Astrocyte of the cerebellum (primary cell): Measurements from ENCODE around the gene PSMD3.

ENCODE experiments used
- DNase-seq: peaks from one replicate; pipeline ENCODE4 v3.0.0-alpha.2; 2011; ENCODE audit warnings: low read depth
- H3K4me3 ChIP-seq: 2 replicates; pipeline ENCODE4 v1.5.1; 2011; ENCODE audit warnings: mild to moderate bottlenecking, low read depth, low read length, moderate library complexity
- in situ Hi-C: cut with HindIII; loops from 2 replicates; pipeline ENCODE4 v1.10.0; 2017; ENCODE audit warnings: low sequenced_read_pairs
- TF ChIP-seq, protein P1 (sequence below): IDR thresholded peaks from 2 replicates; pipeline ENCODE4 v1.5.1; 2012; ENCODE audit warnings: low read length, low read depth, moderate library complexity, mild to moderate bottlenecking; ENCODE audit errors: missing control alignments

The PSMD3 gene

DNA sequence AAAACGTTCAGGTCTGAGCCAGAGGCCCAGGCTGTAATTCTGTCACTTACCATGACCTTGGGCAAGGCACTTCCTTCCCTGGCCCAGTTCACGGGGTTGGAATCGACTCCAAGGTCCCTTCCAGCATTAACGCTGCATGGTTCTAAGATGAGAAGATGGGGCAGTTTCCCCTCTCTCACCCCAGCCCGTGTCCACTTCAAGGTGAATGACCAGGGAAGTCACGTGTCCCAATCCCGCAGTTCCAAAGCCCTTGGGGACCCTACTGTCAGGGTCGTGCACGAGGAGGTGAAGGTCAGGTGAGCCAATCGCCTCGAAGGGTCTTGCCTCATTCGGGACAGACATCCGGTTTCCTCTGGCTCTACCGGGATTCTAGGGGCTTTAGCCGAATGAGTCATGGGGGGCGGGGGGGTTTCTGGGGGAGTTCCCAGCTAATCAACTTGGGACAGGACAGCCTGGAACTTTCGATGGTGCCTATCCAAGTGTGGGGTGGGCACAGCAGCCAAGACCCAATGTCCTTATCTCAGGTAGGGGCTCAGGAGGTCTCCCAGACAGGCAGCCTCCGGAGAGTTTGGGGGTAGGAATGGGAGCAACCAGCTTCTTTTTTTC lies 33.9 kb downstream of the PSMD3 start:
- TF ChIP-seq, protein P1, sequence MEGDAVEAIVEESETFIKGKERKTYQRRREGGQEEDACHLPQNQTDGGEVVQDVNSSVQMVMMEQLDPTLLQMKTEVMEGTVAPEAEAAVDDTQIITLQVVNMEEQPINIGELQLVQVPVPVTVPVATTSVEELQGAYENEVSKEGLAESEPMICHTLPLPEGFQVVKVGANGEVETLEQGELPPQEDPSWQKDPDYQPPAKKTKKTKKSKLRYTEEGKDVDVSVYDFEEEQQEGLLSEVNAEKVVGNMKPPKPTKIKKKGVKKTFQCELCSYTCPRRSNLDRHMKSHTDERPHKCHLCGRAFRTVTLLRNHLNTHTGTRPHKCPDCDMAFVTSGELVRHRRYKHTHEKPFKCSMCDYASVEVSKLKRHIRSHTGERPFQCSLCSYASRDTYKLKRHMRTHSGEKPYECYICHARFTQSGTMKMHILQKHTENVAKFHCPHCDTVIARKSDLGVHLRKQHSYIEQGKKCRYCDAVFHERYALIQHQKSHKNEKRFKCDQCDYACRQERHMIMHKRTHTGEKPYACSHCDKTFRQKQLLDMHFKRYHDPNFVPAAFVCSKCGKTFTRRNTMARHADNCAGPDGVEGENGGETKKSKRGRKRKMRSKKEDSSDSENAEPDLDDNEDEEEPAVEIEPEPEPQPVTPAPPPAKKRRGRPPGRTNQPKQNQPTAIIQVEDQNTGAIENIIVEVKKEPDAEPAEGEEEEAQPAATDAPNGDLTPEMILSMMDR, result no peak
- no peak for DNase-seq
- H3K4me3 ChIP-seq, result no peak overlapping the region
- in situ Hi-C loops, result no loop called here

DNA sequence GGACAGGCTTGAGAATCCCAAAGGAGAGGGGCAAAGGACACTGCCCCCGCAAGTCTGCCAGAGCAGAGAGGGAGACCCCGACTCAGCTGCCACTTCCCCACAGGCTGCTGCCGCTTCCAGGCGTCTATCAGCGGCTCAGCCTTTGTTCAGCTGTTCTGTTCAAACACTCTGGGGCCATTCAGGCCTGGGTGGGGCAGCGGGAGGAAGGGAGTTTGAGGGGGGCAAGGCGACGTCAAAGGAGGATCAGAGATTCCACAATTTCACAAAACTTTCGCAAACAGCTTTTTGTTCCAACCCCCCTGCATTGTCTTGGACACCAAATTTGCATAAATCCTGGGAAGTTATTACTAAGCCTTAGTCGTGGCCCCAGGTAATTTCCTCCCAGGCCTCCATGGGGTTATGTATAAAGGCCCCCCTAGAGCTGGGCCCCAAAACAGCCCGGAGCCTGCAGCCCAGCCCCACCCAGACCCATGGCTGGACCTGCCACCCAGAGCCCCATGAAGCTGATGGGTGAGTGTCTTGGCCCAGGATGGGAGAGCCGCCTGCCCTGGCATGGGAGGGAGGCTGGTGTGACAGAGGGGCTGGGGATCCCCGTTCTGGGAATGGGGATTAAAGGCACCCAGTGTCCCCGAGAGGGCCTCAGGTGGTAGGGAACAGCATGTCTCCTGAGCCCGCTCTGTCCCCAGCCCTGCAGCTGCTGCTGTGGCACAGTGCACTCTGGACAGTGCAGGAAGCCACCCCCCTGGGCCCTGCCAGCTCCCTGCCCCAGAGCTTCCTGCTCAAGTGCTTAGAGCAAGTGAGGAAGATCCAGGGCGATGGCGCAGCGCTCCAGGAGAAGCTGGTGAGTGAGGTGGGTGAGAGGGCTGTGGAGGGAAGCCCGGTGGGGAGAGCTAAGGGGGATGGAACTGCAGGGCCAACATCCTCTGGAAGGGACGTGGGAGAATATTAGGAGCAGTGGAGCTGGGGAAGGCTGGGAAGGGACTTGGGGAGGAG lies 34.7 kb downstream of the PSMD3 start, which contains the start of gene CSF3:
Gene CSF3 (plus strand): TSS at position 436 of the 993 bp plus-strand sequence. CDS start 35 bp downstream, at position 471.
- TF ChIP-seq, protein P1, result no peak
- H3K4me3 ChIP-seq, result no peak within 1 kb of the TSS
- no peak for DNase-seq
- in situ Hi-C loops, result no loop called here

DNA sequence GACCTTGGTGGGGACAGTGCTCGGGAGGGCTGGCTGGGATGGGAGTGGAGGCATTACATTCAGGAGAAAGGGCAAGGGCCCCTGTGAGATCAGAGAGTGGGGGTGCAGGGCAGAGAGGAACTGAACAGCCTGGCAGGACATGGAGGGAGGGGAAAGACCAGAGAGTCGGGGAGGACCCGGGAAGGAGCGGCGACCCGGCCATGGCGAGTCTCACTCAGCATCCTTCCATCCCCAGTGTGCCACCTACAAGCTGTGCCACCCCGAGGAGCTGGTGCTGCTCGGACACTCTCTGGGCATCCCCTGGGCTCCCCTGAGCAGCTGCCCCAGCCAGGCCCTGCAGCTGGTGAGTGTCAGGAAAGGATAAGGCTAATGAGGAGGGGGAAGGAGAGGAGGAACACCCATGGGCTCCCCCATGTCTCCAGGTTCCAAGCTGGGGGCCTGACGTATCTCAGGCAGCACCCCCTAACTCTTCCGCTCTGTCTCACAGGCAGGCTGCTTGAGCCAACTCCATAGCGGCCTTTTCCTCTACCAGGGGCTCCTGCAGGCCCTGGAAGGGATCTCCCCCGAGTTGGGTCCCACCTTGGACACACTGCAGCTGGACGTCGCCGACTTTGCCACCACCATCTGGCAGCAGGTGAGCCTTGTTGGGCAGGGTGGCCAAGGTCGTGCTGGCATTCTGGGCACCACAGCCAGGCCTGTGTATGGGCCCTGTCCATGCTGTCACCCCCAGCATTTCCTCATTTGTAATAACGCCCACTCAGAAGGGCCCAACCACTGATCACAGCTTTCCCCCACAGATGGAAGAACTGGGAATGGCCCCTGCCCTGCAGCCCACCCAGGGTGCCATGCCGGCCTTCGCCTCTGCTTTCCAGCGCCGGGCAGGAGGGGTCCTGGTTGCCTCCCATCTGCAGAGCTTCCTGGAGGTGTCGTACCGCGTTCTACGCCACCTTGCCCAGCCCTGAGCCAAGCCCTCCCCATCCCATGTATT lies 35.7 kb downstream of the PSMD3 start:
- DNase-seq, result no peak
- H3K4me3 ChIP-seq, result no peak overlapping the region
- TF ChIP-seq, protein P1, result no peak
- in situ Hi-C loops, result no loop called here

DNA sequence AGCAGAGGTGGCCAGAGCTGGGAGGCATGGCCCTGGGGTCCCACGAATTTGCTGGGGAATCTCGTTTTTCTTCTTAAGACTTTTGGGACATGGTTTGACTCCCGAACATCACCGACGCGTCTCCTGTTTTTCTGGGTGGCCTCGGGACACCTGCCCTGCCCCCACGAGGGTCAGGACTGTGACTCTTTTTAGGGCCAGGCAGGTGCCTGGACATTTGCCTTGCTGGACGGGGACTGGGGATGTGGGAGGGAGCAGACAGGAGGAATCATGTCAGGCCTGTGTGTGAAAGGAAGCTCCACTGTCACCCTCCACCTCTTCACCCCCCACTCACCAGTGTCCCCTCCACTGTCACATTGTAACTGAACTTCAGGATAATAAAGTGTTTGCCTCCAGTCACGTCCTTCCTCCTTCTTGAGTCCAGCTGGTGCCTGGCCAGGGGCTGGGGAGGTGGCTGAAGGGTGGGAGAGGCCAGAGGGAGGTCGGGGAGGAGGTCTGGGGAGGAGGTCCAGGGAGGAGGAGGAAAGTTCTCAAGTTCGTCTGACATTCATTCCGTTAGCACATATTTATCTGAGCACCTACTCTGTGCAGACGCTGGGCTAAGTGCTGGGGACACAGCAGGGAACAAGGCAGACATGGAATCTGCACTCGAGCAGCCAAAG lies 36.9 kb downstream of the PSMD3 start:
- in situ Hi-C loops, result no loop called here
- TF ChIP-seq, protein P1, result no peak
- DNase-seq, result no peak
- H3K4me3 ChIP-seq, result no peak overlapping the region

DNA sequence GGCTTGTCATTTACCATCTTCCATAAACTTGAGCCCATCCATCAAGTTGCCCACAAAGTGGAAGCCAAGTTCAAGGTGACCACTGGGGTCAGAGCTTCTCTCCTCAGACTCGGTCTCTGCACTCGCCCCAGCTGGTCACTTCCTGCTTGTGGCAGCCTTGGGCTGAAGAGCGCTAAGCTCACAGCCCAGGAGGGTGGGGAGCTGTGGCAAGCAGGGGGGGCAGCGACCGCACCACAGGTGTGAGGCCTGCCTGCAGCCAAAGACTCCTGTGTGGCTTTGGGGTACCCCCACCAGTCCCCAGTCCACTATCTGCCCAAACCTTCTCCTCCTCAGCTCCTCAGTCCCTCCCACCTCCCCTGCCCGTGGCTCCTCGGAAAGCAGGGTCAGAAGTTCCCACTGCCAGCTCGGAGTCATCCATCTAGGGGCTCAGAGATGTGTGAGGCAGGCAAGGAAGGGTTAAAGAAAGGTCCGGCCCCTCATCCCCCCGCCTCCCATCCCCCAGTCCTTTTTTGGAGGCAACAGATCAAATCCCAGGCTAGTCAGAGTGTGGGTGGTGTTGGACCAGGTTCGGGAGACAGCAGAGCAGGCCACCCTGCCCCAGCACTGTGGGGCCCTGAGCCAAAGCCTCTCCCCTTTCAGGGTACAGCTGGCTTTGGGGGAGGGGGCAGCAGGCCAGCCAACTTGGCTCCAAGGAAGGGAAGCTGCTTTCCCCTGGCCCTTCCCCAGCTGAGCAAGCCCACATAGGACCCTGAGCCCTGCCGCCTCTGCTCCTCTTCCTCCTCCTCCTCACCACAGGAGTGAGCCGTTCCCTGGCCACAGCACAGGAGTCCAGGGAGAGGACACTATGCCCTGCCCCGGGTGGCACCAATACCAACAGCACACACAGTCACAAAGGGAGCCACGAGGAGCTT lies 37.9 kb downstream of the PSMD3 start:
- TF ChIP-seq, protein P1, result no peak
- DNase-seq, result no peak
- H3K4me3 ChIP-seq, result no peak overlapping the region
- in situ Hi-C loops, result no loop called here
